Caki2 (cell line): ENCODE results near the gene THRAP3. TPM values are rescaled to one million over a fixed set of nuclear protein-coding genes. Genes with fewer than 3 reads are reported as not detected.

Experiments used
- DNase-seq: peaks from one replicate; pipeline ENCODE4 v3.0.0-alpha.2; 2015; ENCODE audit warnings: low read depth
- in situ Hi-C: cut with HindIII; loops from 2 replicates; pipeline ENCODE4 v1.10.0; 2016; ENCODE audit warnings: low sequenced_read_pairs, low pct_unique_long_range_greater_than_20kb, mixed read lengths
- total RNA-seq: library from RNA; depleted of rRNA; stranded (reverse); fragments of >200 nt; shearing (Covaris generic); gene quantifications from 2 replicates; pipeline ENCODE4 v1.2.3, GENCODE V29; 2014; ENCODE audit warnings: low replicate concordance

Gene THRAP3
- total RNA-seq, 1 experiment from 2014 or later = 49.1 TPM

DNA sequence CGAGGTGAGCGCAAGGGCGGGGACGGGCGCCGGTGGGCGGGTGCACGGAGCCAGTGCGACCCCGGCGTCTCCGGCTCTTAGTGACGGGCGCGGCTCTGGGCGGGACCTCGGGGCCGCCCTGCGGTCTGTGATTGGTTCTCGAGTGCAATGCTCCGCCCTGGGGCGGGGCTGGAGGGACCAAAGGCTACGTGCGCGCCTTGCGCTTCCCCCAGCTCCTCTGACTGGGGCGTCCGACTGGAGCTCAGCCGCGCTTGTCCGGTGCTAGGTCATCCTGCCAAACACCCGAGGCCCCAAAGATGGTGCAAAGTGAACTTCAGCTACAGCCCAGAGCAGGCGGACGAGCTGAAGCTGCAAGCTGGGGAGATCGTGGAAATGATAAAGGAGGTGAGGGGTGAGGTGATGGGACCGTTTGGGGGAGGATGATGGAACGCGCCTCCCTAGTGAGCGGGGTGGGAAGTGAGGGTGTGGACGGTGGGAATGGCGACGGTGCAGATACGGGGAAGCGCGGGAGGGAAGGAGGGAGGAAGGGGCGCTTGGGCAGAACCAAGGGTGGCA lies 82.7 kb downstream of the THRAP3 start:
- in situ Hi-C loops = no loop called here
- DNase-seq = peak; percentile 88

DNA sequence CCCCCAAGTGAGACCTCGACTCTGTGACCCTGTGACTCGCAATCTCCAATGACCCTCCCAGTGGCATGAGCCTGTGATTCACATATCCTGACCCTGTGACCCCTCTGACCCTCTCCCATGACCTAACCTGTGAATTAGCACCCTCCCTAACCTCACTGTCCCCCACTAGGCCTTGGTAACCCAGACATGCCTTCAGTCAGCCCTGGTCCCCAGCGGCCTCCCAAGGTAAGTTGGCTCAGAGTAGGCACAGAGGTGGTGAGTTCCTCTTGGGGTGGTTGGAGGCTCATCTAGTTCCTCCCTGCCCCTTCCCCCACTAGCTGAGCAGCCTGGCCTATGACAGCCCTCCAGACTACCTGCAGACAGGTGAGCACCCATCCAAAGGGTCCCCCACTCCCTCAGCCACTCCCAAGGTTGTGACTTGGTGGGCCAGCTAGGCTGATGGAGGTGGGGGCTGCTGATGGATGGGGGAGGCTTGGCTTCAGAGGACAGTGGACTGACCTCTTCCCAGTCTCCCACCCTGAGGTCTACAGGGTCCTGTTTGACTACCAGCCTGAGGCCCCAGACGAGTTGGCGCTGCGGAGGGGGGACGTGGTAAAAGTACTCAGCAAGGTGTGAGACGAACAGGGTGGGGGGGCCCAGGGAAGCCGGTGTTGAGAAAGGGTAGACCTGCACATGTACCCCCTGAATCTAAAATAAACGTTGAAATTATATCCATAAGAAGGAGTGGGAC lies 83.5 kb downstream of the THRAP3 start:
- in situ Hi-C loops = no loop called here

DNA sequence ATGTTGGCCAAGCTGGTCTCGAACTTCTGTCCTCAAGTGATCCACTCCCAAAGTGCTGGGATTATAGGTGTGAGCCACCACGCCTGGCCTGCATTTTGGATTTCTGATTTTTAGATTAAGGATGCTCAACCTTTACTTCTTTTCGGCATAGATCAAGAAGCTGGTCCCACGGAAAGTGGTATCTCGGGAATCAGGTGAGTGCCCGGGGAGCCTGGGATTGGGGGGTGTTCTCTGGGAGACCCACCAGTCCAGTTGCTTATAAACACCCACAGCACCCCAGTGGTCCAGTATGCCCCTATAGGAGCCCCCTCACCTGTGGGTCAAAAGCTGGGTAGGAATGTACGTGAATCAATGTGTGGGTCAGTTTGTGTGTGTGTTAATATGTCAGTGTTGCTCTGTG lies 85.2 kb downstream of the THRAP3 start:
- in situ Hi-C loops = no loop called here
- DNase-seq = no peak

More for the DNA sequence above, 83.5 kb downstream of the THRAP3 start:
- no peak for DNase-seq

DNA sequence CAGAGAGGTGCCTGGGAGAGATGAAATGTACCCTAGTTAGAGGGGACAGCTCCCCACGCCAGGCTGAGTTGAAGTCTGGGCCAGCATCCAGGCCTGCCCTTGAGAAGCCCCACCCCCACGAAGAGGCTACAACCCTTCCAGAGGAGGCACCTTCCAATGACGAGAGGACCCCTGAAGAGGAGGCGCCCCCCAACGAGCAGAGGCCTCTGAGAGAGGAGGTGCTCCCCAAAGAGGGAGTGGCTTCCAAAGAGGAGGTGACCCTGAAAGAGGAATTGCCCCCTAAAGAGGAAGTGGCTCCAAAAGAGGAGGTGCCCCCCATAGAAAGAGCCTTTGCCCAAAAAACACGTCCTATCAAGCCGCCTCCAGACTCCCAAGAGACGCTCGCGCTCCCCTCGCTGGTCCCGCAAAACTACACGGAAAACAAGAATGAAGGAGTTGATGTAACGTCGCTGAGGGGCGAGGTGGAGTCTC lies 96.1 kb downstream of the THRAP3 start:
- in situ Hi-C loops = no loop called here
- DNase-seq = no peak

DNA sequence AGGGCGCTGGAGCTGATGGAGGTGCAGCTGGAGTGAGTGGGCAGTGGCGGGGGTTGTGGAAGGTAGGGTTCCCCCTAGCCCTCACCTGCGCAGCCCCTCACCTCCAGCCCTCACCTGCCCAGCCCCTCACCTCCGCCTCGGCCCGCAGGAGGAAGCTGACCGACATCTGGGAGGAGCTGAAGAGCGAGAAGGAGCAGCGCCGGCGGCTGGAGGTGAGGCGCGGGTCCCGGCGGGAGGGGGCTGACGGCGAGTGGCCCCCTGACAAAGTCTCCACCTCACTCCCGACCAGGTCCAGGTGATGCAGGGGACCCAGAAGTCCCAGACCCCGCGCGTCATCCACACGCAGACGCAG lies 96.5 kb downstream of the THRAP3 start:
- no peak for DNase-seq
- in situ Hi-C loops = no loop called here

DNA sequence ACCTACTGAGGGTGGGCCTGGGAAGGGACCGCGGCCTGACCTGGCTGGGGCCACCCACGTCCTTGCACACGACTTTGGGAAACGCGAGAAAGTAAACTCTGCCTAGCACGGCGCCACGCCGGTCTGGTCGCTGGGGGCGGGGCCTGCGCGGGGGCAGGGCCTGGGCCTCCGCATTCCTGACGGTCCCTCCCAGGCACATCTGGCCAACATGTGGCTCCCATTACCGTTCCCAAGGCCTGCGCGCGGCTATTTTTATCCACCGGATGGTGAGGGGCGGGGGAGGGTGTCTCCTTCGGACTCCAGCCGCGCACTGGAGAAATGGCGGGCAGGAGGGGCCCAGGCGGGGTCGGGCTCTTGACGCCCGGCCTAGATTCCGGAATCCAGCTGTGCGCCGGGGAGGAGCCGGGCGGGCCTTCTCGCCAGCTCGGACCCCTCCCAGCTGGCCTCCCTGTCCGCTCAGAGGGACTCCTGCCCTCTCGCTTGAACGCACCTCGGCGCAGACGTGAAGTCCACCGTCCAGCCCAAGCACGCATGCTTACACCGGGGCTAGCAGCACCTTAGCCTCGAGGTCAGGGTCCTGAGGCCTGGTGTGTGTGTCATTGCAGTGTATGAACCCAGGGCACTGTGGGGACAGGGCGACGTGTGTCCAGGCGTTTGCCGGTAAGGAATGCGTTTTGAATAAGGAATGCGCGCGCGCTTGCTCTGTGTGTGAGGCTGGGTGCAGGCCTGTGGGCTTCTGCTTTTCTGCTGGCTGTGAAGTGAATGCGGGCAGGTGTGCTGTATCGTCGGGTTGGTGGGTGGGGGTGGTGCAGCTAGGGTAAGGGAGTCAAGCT lies 97.1 kb downstream of the THRAP3 start:
- in situ Hi-C loops = no loop called here
- DNase-seq = no peak

DNA sequence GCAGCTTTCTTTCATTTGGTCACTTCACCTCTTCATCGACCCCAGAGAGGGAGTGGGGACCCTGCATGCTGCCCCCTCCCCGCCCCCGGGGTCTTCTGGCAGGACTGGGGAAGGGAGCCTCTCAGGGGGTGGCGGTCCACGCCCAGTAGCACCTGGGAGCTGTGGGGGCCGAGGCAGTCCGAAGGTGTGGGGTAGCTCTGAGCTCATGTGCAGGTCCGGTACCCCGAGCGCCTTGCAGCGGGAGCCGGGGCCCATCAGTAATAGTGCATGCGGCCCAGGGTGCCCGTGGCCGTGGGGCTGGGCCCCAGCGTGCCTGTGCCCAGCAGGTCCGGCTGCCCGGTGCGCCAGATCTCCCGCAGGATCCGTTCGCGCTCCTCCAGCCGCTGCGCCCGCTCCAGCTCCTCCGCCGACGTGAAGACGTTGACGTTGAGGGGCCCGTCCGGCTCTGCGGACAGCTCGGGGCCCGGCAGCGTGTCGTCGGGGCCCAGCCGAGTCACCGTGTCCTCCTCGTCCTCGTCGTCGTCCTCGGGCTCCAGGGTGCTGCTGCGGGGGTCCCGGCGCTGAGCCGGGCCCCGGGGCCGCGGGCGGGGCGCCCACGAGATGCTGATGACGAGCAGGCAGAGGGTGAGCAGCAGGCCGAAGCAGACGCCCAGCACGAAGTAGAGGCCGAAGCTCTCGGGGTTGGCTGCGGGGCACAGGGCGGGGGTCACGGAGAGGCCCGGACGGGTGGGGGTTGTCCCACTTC lies 98.0 kb downstream of the THRAP3 start:
- in situ Hi-C loops = no loop called here

DNA sequence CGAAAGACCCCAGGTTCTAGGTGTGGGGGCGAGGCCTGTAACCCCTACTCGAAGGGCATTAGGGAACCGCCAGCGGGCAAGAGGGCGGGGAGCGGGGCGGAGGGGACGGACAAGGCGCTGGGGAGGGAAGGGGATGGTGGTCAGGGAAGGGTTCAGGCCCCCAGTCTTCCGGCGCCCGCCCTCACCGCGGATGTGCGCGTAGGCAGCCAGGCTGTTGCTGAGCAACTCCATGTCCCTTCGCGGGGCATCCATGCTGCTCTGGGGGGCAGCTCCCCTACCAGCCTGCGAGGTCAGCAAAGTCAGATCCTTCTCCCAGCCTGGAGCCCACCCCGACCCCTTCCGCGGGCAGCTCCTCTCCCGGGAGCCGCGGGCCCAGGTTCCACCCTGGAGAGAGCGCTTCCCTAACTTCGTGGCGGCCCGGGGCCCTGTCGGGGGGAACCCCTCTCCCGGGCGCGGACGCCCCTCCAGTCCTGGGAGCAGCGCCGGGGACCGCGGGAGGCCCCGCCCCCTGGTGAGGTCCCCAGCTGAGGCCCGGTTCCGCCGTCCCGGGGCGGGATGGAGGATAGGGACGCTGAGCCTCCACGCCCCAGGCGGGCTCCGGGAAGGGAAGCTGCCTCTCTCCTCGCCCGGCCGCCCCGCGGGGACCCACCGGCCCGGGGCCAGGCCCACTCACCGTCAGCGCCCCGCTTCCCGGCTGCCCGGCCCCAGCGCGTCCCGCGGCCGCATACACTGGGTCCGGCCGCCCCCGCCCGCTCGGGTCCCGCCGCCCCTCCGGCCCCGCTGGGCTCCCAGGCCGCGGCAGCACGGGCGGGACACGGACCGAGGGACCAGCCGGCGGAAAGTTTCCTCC lies 98.8 kb downstream of the THRAP3 start:
- no peak for DNase-seq
- in situ Hi-C loops = no loop called here

More for the DNA sequence above, 98.0 kb downstream of the THRAP3 start:
- no peak for DNase-seq

DNA sequence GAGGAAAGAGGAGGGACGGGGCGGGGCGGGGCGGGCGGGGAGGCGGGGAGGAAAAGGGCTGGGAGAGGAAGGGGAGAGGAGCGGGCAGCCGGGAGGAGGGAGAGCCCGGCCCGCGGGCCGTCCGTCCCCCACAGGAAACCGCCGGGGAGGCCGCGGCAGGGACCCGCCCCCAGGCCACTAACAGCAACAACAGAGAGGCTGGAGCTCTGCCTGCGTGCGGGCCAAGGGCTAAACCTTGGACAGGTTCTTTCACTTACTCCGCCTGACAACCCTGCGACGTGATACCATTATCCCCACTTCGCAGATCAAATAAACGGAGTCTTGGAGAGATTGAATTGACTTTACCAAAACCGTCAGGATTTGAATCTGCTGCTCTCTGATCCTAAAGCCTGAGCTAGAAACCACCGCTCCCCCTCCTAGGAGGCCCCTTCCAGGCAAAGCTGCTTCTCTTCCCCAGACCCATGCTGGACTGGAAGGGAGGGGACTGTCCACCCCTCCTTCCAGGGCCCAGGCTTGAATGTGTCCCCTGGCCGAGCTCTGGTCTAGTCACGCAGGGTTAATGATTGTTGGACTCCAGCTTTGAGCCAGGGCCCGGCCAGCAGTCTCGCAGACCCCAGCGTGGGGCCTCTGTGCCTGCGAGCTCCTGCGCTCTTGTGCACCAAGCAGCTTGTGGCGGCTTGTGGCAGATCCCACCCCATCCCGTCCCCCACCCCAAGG lies 99.6 kb downstream of the THRAP3 start, which contains the start of gene EVA1B:
EVA1B (minus strand) TSS at position 10 of the 717 bp plus-strand sequence. CDS start 608 bp downstream, outside the sequence.
- peak; percentile 86 for DNase-seq
- in situ Hi-C loops = no loop called here

DNA sequence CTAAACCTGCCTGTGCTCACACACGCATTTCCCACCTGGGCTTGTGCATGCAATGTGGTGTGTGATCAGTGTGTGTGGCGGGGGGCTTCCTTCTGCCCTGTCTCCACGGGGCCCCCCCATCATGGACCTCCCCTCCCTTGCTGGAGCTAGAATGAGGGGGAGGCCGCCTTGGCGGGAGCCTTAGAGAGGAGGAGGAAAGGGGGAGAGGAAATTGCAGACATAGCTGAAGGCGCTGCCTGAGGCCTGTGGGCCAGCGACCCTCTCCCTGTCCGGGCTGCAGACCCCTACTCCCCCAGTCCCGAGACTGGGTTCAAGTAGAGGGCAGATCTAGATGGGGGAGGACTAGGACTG lies 100.1 kb downstream of the THRAP3 start:
- no peak for DNase-seq
- in situ Hi-C loops = no loop called here

DNA sequence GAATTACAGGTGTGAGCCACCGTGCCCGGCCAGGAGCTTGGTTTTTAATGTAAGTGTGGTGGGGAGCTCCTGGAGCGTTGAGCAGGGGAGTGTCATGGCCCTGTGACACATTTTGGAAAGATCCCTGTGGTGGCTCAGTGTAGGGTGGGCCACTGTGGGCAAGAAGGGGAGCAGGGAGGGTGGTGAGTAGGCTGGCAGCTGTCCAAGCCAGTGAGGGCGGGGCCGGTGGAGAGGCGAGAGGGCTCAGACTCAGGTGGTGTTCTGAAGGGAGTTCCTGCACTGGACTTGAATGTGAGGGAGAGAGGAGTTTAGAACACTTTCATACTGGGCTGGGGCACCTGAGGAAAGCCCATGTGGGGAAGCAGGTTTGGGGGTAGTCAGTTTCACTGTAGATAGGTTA lies 102.3 kb downstream of the THRAP3 start:
- in situ Hi-C loops = no loop called here
- no peak for DNase-seq

DNA sequence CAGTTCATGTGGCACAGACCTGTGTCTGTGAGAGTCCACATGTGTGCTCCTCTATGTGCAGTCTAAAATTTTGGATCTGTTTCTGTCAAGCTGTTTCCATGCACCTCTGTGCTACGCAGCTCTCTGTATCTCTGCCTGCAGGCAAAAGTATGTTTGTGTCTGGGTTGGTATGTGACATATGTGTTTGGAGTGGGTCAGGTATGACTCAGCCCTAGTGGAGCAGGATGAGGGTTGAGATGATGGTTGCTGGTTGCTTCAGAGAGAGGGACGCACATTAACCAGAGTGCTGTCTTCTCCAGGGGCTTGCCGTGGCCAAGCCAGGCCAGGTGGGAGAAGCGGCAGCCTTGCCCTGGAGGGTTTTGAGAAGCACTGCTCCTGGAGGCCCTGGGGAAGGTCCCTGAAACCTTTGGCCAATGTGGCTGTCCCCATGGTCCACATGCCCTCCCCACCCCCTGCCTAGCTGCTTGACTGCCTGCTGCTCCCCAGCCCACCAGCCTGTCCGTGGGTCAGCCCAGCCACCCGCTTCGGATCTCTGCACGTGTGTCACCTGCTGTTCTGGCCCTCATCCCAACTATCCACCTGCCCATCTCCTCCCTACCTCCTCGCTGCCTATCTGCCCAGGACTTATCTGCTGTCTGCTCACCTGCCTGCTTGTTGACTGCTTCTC lies 103.3 kb downstream of the THRAP3 start:
- DNase-seq = no peak
- in situ Hi-C loops = no loop called here

DNA sequence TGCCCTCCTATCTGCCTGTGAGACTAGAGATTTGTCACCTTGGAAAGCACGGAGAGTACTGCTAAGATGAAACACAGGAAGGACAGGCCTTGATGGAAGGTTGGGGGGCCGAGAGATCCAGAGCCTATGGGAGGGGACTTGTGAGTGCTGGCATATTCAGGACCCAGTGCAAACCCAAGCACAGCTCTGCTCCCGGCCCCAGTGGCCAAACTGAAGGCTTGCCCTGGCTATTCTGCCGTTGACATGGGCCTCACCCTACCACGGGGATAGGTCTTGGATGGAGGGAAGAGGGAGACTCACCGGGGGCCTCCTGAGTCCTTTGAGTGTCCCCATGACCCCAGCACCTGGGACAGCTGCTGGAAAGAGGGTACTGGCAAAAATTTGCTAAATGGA lies 103.8 kb downstream of the THRAP3 start:
- in situ Hi-C loops = no loop called here
- no peak for DNase-seq

DNA sequence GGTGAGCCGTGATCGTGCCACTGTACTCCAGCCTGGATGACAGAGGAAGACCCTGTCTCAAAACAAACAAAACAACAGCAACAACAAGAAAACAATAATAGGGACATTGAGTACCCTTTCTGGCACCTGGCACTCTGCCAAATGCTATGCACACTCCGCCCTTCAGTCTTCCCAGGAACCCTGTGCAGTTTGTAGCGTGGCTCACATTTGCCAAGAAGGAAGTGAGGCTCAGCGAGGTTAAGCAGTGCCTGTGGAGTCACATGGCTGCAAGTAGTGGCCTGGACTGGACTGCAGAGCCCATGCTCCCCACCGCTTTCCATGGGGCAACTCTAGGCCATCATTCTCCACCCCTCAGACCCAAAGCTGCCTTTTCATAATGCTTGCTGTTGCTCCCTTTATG lies 104.5 kb downstream of the THRAP3 start:
- no peak for DNase-seq
- in situ Hi-C loops = no loop called here

DNA sequence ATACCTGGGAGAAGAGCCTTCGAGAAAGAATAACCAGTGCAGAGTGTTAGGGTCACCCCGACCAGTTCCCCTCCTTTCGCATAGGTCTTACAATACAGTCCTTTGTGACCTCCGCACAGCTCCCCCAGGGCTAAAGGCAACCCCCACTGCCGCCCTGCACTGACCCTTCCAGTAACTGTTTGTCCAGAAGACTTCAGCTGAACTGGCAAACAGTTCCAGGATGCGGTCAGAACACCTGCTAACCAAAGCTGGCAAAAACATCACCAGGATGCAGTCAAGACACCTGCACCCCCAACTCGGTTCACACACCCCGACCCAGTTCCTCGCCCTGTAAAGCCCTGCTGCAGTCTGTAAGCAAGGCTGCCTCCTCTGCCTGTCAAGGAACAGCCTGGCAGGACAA lies 105.6 kb downstream of the THRAP3 start:
- in situ Hi-C loops = no loop called here
- DNase-seq = no peak

DNA sequence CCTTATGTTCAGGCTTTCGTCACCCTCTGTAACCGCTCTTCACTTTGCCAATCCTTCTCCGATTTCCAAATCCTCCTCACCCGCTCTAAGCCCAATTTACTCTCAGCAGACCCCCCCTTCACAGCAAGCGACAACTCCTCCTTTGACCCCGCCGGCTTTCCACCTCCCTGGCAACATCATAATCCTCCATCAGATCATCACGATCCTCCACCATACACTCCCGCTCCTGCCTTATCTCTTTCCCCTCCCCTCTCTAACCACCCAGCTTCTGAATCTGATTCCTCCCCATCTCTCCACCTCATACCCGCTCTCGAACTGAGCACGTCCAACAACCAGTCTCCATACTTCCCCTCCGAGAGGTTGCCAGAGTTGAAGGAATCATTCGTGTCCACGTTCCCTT lies 106.7 kb downstream of the THRAP3 start:
- in situ Hi-C loops = no loop called here
- no peak for DNase-seq

DNA sequence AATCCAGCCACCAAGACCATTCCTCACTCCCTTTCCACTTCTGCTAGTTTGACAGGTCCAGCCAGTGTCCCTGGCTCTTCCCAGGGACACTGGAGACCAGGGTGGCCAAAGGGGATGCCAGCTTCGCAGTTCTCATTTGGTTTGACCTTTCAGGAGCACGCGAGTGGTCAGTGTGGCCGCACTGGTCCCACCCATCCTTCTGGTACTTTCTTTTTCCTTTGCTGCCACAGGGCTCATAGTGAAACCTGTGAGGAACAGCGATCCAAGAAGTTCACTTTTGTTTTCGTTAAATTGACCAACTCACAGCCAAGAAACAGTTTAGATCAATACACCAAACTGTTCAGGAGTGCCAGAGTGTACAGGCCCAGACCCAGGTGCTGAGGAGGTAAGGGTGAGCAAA lies 113.6 kb downstream of the THRAP3 start:
- in situ Hi-C loops = no loop called here

More for the DNA sequence above, 113.6 kb downstream of the THRAP3 start:
- DNase-seq = no peak
